CD14-positive monocyte (primary cell): Measurements from ENCODE around the gene PRSS16. TPM values are rescaled to one million over a fixed set of nuclear protein-coding genes. Genes with fewer than 3 reads are reported as not detected.
"Not testable (repeated sequence)": the region's sequence is repeated elsewhere in the genome, so short reads cannot be mapped to it uniquely, and the experiment has no call there.

Source experiments
- DNase-seq, 3 donors: peaks; one replicate each; pipeline ENCODE4 v3.0.0-alpha.2; 2011 to 2022
- H2AFZ ChIP-seq: 2 replicates; pipeline ENCODE4 v1.6.0; 2012; ENCODE audit warnings: mild to moderate bottlenecking, low read depth, low read length, inconsistent platforms; ENCODE audit not compliant: insufficient read depth, poor library complexity, severe bottlenecking
- H3K27ac ChIP-seq, 2 donors: 1 replicate in 1 of 2; 2 replicates in 1 of 2; pipeline ENCODE4 v1.5.1; 2012 to 2013; ENCODE audit warnings: low read length in 2 of 2, control low read depth in 1 of 2, inconsistent platforms in 1 of 2, low read depth in 1 of 2, mild to moderate bottlenecking in 1 of 2
- H3K27me3 ChIP-seq, 2 donors: one replicate each; pipeline versions ENCODE4 v1.6.0 to v1.6.1; 2011 to 2013; ENCODE audit warnings: low read length in 2 of 2; ENCODE audit not compliant: control insufficient read depth in 2 of 2, insufficient read depth in 2 of 2
- H3K36me3 ChIP-seq, 2 donors: replicated peaks in 1 of 2; 1 replicate in 1 of 2; 2 replicates in 1 of 2; pipeline versions ENCODE4 v1.5.1 to v1.6.1; 2012 to 2013; ENCODE audit warnings: low read length in 2 of 2, control low read depth in 1 of 2, inconsistent platforms in 1 of 2, mild to moderate bottlenecking in 1 of 2; ENCODE audit not compliant: insufficient read depth in 2 of 2, control insufficient read depth in 1 of 2
- H3K4me1 ChIP-seq, 2 donors: 1 replicate in 1 of 2; 2 replicates in 1 of 2; pipeline versions ENCODE4 v1.5.1 to v1.6.1; 2012 to 2013; ENCODE audit warnings: low read length in 2 of 2, control low read depth in 1 of 2, inconsistent platforms in 1 of 2, mild to moderate bottlenecking in 1 of 2, moderate library complexity in 1 of 2; ENCODE audit not compliant: insufficient read depth in 2 of 2, control insufficient read depth in 1 of 2
- H3K4me2 ChIP-seq: replicated peaks from 2 replicates; pipeline ENCODE3; 2012; ENCODE audit warnings: low read length, moderate library complexity, mild to moderate bottlenecking; ENCODE audit not compliant: poor library complexity, severe bottlenecking; ENCODE audit errors: extremely low read depth
- H3K4me3 ChIP-seq, 3 experiments: fragments of 200-600 bp in 1 of 3; sonication (generic) in 1 of 3; replicated peaks in 1 of 3; 1 replicate in 2 of 3; 2 replicates in 1 of 3; pipeline ENCODE4 v1.5.1; 2011 to 2013; ENCODE audit warnings: low read length in 3 of 3, mild to moderate bottlenecking in 3 of 3, control low read depth in 2 of 3, low read depth in 2 of 3, inconsistent platforms in 1 of 3, moderate library complexity in 1 of 3
- H3K79me2 ChIP-seq: 2 replicates; pipeline ENCODE4 v1.6.0; 2012; ENCODE audit warnings: mild to moderate bottlenecking, control low read depth, inconsistent platforms, low read length, moderate library complexity; ENCODE audit not compliant: insufficient read depth
- H3K9ac ChIP-seq: 2 replicates; pipeline ENCODE4 v1.6.0; 2017; ENCODE audit warnings: low read length, mild to moderate bottlenecking; ENCODE audit not compliant: insufficient read depth, poor library complexity, severe bottlenecking
- H3K9me3 ChIP-seq, 2 donors: replicated peaks in 1 of 2; 1 replicate in 1 of 2; 2 replicates in 1 of 2; pipeline versions ENCODE4 v1.5.1 to v1.6.1; 2012 to 2013; ENCODE audit warnings: low read length in 2 of 2, control low read depth in 1 of 2; ENCODE audit not compliant: control insufficient read depth in 1 of 2, insufficient read depth in 1 of 2
- H4K20me1 ChIP-seq: 2 replicates; pipeline ENCODE4 v1.6.0; 2012; ENCODE audit warnings: mild to moderate bottlenecking, low read length, control low read depth, moderate library complexity; ENCODE audit not compliant: insufficient read depth
- H3K27ac Mint-ChIP-seq, 7 donors: one replicate each; pipeline ENCODE4 v1.8.0; 2020; ENCODE audit warnings: mild to moderate bottlenecking in 7 of 7, mixed read lengths in 7 of 7, moderate library complexity in 6 of 7, inconsistent platforms in 2 of 7
- H3K27me3 Mint-ChIP-seq, 3 donors: one replicate each; pipeline ENCODE4 v1.8.0; 2021 to 2022; ENCODE audit warnings: low read depth in 3 of 3, mild to moderate bottlenecking in 3 of 3, mixed read lengths in 3 of 3, moderate library complexity in 3 of 3, inconsistent platforms in 1 of 3
- H3K36me3 Mint-ChIP-seq, 2 donors: one replicate each; pipeline ENCODE4 v1.8.0; 2020; ENCODE audit warnings: mixed read lengths in 2 of 2, inconsistent platforms in 1 of 2, mild to moderate bottlenecking in 1 of 2
- H3K4me1 Mint-ChIP-seq: one replicate; pipeline ENCODE4 v1.8.0; 2020; ENCODE audit warnings: mild to moderate bottlenecking, mixed read lengths
- H3K4me3 Mint-ChIP-seq, 2 donors: one replicate each; pipeline ENCODE4 v1.8.0; 2020; ENCODE audit warnings: mild to moderate bottlenecking in 2 of 2, mixed read lengths in 2 of 2, moderate library complexity in 1 of 2
- H3K9me3 Mint-ChIP-seq, 7 donors: one replicate each; pipeline ENCODE4 v1.8.0; 2020 to 2022; ENCODE audit warnings: mixed read lengths in 7 of 7, mild to moderate bottlenecking in 6 of 7, moderate library complexity in 6 of 7, inconsistent platforms in 2 of 7
- CTCF ChIP-seq: fragments of 200-600 bp; IDR thresholded peaks from one replicate; pipeline ENCODE4 v1.8.0; 2022; ENCODE audit warnings: antibody characterized with exemption, mild to moderate bottlenecking
- WGBS: methylation state at CpG from one replicate; pipeline ENCODE4 v1.1.5; 2013; ENCODE audit warnings: missing lambda C conversion rate; ENCODE audit not compliant: insufficient coverage; 5-methylcytosine and 5-hydroxymethylcytosine counted together
- intact Hi-C, 2 donors: fragments of 100-400 bp; cut with micrococcal nuclease; formaldehyde crosslinking; loops; one replicate each; pipeline versions ENCODE4 v1.15.0 to v1.15.1; 2023
- polyA plus RNA-seq, 3 donors: library from polyadenylated mRNA; depleted of rRNA in 1 of 3; unstranded in 2 of 3; stranded (reverse) in 1 of 3; fragments of 300-500 nt in 2 of 3; fragments of >200 nt in 1 of 3; fragmentation: Illumina TruSeq in 2 of 3; gene quantifications; 1 replicate in 2 of 3; 2 replicates in 1 of 3; pipeline ENCODE4 v1.2.3, GENCODE V29; 2012 to 2021

The PRSS16 gene
- polyA plus RNA-seq, 3 donors, result not detected

GRCh38 chr6:27209196-27209595, 38.3 kb upstream of the PRSS16 start:
- DNase-seq, result no peak
- WGBS, result 100% methylated on average over 1 of the region's 2 CpGs
- Histone ChIP-seq H3K27me3 (peaks cover 39 to 62% of the 10 kb centered on the region in 2 donors), H3K4me1 (no peaks in the 10 kb centered on the region), H4K20me1 (no peaks in the 10 kb centered on the region), H3K4me3 (no peak overlapping the region), H3K9ac (no peak overlapping the region), H3K4me2 (no peak overlapping the region), H3K79me2 (no peaks in the 10 kb centered on the region), H2AFZ (no peak overlapping the region), H3K36me3 (no peaks in the 10 kb centered on the region), H3K9me3 (peaks cover 17 to 19% of the 10 kb centered on the region in 2 donors), H3K27ac (no peak overlapping the region)
- Mint-ChIP-seq H3K4me3 (no peak overlapping the region), H3K27ac (no peak overlapping the region), H3K36me3 (no peaks in the 10 kb centered on the region), H3K9me3 (peaks cover 0 to 38% (median 30%) of the 10 kb centered on the region in 7 donors), H3K27me3 (peaks cover 51 to 74% (median 70%) of the 10 kb centered on the region in 3 donors), H3K4me1 (peaks cover 2% of the 10 kb centered on the region)
- no peak for TF ChIP-seq CTCF
- intact Hi-C loops, result no loop called here

- H3K27me3 Mint-ChIP-seq, result peaks cover 51 to 74% (median 70%) of the 10 kb centered on the region in 3 donors
- no peaks in the 10 kb centered on the region for H3K4me1 ChIP-seq
Measured at GRCh38 chr6:27209659-27210269, 37.7 kb upstream of the PRSS16 start.

GRCh38 chr6:27213091-27213517, 34.4 kb upstream of the PRSS16 start:
- H3K4me3 ChIP-seq, H3K4me2 ChIP-seq, H3K4me1 Mint-ChIP-seq, H2AFZ ChIP-seq, H3K27ac Mint-ChIP-seq, H3K4me1 ChIP-seq, H4K20me1 ChIP-seq, intact Hi-C loops, H3K27ac ChIP-seq, H3K79me2 ChIP-seq, H3K9ac ChIP-seq, H3K36me3 ChIP-seq, DNase-seq, H3K36me3 Mint-ChIP-seq: not testable (repeated sequence)
- Histone ChIP-seq H3K27me3 (peaks cover 14 to 47% of the 10 kb centered on the region in 2 donors), H3K9me3 (peaks cover 31 to 40% of the 10 kb centered on the region in 2 donors)
- Mint-ChIP-seq H3K4me3 (peak overlapping the region in 1 of 2 donors; percentile 79), H3K27me3 (peaks cover 55 to 68% (median 66%) of the 10 kb centered on the region in 3 donors), H3K9me3 (peaks cover 7 to 60% (median 48%) of the 10 kb centered on the region in 7 donors)
- WGBS, result 82% methylated on average over 6 of the region's 15 CpGs

More at GRCh38 chr6:27209659-27210269, 37.7 kb upstream of the PRSS16 start:
- no peak overlapping the region for H3K9ac ChIP-seq
- Mint-ChIP-seq H3K27ac (no peak overlapping the region), H3K36me3 (no peaks in the 10 kb centered on the region), H3K9me3 (peaks cover 0 to 43% (median 30%) of the 10 kb centered on the region in 7 donors), H3K4me1 (peaks cover 4% of the 10 kb centered on the region), H3K4me3 (peak overlapping the region in 1 of 2 donors; percentile 26)
- H3K4me3 ChIP-seq, result no peak overlapping the region
- TF ChIP-seq CTCF, result no peak
- H3K27ac ChIP-seq, result no peak overlapping the region
- peaks cover 19 to 22% of the 10 kb centered on the region in 2 donors for H3K9me3 ChIP-seq
- intact Hi-C loops, result no loop called here
- H3K79me2 ChIP-seq, result no peaks in the 10 kb centered on the region
- peaks cover 41 to 62% of the 10 kb centered on the region in 2 donors for H3K27me3 ChIP-seq
- no peak overlapping the region for H3K4me2 ChIP-seq
- H2AFZ ChIP-seq, result no peak overlapping the region
- no peak for DNase-seq
- H4K20me1 ChIP-seq, result no peaks in the 10 kb centered on the region
- H3K36me3 ChIP-seq, result no peaks in the 10 kb centered on the region
- 86% methylated on average over 9 of the region's 18 CpGs for WGBS
